Measurements from ENCODE around the gene PCSK7. TPM values are rescaled to one million over a fixed set of nuclear protein-coding genes. Genes with fewer than 3 reads are reported as not detected.

Gene PCSK7
- total RNA-seq, 1 experiment from 2014 or later, result 50.7 TPM

GRCh38 chr11:117232911-117233409, 1.1 kb upstream of the PCSK7 start:
- Histone ChIP-seq H4K20me1 (ENCODE audit: control insufficient read depth, insufficient read depth, insufficient read length) (no peaks in the 10 kb centered on the region), H2AK5ac (ENCODE audit: insufficient read length, low read length) (no peak overlapping the region), H3K9me3 (ENCODE audit: control insufficient read depth, low read depth, low read length) (no peaks in the 10 kb centered on the region), H3K4ac (ENCODE audit: low read depth, low read length) (no peak overlapping the region), H2BK120ac (ENCODE audit: low read depth, low read length, poor library complexity, severe bottlenecking) (no peak overlapping the region), H2BK15ac (ENCODE audit: low read depth, low read length) (no peak overlapping the region), H3T11ph (ENCODE audit: low read length) (no peak overlapping the region), H4K5ac (ENCODE audit: insufficient read length, low read depth, low read length) (no peak overlapping the region), H3K23me2 (ENCODE audit: insufficient read length, low read depth, low read length, poor library complexity, severe bottlenecking) (peaks cover 15% of the 10 kb centered on the region), H3K9ac (ENCODE audit: extremely low read depth, insufficient read length, low read length) (peak overlapping the region; percentile 49), H3K14ac (ENCODE audit: insufficient read depth, low read length) (peak overlapping the region; percentile 52), H3K27ac (ENCODE audit: insufficient read length, low read depth, low read length) (no peak overlapping the region), H3K18ac (ENCODE audit: insufficient read length, low read depth, low read length) (peak overlapping the region; percentile 64), H2BK12ac (ENCODE audit: insufficient read length, low read depth, low read length) (no peak overlapping the region), H3K27me3 (ENCODE audit: insufficient read depth, low read length) (no peaks in the 10 kb centered on the region), H3K4me2 (ENCODE audit: insufficient read depth, insufficient read length, low read length) (peak overlapping the region; percentile 81), H3K79me2 (ENCODE audit: insufficient read depth, low read length) (no peaks in the 10 kb centered on the region), H3K23ac (ENCODE audit: insufficient read length, low read depth, low read length) (no peak overlapping the region), H3K79me1 (ENCODE audit: insufficient read depth, low read depth, low read length, poor library complexity, severe bottlenecking) (no peaks in the 10 kb centered on the region), H4K8ac (replicated peaks; ENCODE audit: insufficient read length, low read depth, low read length) (no peak overlapping the region), H3K56ac (ENCODE audit: insufficient read length, low read depth, low read length) (no peak overlapping the region), H2BK20ac (ENCODE audit: low read depth, low read length, poor library complexity, severe bottlenecking) (no peak overlapping the region), H4K91ac (ENCODE audit: insufficient read length, low read depth, low read length) (no peak overlapping the region), H2AFZ (ENCODE audit: low read length) (no peak overlapping the region), H3K4me1 (ENCODE audit: insufficient read depth, low read length) (no peaks in the 10 kb centered on the region), H2BK5ac (ENCODE audit: insufficient read length, low read length) (no peak overlapping the region)
- no CpG with 5 or more reads among the region's 27 CpGs for WGBS (ENCODE audit: extremely low coverage, insufficient read length, low lambda C conversion rate)
- TF ChIP-seq, protein P1, sequence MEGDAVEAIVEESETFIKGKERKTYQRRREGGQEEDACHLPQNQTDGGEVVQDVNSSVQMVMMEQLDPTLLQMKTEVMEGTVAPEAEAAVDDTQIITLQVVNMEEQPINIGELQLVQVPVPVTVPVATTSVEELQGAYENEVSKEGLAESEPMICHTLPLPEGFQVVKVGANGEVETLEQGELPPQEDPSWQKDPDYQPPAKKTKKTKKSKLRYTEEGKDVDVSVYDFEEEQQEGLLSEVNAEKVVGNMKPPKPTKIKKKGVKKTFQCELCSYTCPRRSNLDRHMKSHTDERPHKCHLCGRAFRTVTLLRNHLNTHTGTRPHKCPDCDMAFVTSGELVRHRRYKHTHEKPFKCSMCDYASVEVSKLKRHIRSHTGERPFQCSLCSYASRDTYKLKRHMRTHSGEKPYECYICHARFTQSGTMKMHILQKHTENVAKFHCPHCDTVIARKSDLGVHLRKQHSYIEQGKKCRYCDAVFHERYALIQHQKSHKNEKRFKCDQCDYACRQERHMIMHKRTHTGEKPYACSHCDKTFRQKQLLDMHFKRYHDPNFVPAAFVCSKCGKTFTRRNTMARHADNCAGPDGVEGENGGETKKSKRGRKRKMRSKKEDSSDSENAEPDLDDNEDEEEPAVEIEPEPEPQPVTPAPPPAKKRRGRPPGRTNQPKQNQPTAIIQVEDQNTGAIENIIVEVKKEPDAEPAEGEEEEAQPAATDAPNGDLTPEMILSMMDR (conservative IDR thresholded peaks at IDR 0.05), result no peak
- no peaks in the 10 kb centered on the region; the same call in 1 of the 2 replicates for H3K27me3 Mint-ChIP-seq (ENCODE audit: low read depth)
- H3K36me3 Mint-ChIP-seq (ENCODE audit: insufficient read depth in 1 of 3, low read depth in 3 of 3), result peaks cover 9 to 19% (median 9%) of the 10 kb centered on the region in 3 experiments; a peak in 5 of 7 replicates
- peaks cover 24 to 26% of the 10 kb centered on the region in 2 experiments for H3K4me1 Mint-ChIP-seq
- DNase-seq, result peak; percentile 40
- H3K4me3 Mint-ChIP-seq, result peak overlapping the region; percentile 83 to 90
- no peaks in the 10 kb centered on the region for H3K9me3 Mint-ChIP-seq
- peak overlapping the region in 2 of 3 experiments; percentile 72 to 90; a peak in 4 of 7 replicates for H3K27ac Mint-ChIP-seq
